Hematopoietic multipotent progenitor cell treated with erythropoietin and hydrocortisone succinate and interleukin-3 and kit ligand, for 17 days (in vitro differentiated cells): ENCODE data around the gene CMSS1.

Experiments used
- DNase-seq: peaks from one replicate; pipeline ENCODE4 v3.0.0-alpha.2; 2015; ENCODE audit warnings: low spot score

The CMSS1 gene

DNA sequence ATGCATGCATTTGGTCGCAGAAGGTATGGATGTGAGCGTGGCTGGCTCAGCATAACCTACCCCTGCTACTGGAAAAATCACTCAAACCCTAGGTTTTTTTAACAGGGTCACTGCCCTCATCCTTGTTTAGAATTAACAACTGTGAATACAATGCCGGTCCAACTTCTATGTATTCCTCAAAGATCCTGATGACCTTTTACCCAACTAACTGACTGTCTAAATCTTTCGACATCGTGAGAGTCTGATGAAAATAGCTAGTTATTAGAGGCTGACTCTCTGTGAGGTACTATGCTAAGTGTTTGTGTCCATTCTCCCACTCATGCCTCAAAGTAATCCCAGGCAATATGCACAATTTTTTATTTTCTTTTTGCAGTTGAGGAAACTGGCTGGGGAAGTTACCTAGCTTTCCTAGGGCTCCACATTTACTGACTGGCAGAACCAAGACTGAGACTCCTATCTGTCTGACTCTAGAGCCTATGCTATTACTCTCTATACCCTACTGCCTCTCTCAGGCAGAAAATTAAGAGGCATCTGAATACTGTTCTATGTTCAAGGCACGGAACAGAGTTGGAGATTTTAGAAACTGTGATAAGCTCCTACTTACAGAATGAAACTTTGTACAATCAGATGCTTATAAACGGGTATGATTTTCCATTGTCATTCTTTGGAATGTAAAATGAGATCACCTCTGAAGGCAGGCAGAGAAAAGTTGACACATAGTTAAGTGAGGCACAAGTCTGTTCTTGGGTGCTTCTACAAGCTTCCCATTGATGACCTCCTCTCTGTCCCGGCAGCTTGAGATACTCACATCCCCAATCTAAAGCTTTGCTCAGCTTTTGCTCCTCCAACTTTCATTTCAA lies 240.3 kb downstream of the CMSS1 start:
- no peak for DNase-seq

DNA sequence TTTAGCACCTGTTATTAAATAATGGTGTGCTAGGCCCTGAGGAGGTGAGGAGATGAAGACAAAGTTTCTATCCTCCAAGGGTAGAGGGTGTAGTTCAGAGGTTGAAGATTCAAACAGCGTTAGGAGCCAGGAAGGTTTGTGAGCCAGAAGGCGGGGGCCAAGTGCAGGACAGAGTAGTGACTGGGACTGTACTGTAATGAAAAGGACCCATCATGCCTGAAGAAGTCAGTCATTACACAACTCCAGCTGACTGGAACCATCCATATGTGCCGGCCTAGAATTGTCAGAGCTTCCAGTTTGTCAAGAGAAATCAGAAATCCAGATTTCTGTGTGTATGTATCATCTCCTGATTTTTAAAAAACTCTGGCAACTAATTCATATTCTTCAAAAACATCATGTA lies 241.8 kb downstream of the CMSS1 start:
- no peak for DNase-seq

DNA sequence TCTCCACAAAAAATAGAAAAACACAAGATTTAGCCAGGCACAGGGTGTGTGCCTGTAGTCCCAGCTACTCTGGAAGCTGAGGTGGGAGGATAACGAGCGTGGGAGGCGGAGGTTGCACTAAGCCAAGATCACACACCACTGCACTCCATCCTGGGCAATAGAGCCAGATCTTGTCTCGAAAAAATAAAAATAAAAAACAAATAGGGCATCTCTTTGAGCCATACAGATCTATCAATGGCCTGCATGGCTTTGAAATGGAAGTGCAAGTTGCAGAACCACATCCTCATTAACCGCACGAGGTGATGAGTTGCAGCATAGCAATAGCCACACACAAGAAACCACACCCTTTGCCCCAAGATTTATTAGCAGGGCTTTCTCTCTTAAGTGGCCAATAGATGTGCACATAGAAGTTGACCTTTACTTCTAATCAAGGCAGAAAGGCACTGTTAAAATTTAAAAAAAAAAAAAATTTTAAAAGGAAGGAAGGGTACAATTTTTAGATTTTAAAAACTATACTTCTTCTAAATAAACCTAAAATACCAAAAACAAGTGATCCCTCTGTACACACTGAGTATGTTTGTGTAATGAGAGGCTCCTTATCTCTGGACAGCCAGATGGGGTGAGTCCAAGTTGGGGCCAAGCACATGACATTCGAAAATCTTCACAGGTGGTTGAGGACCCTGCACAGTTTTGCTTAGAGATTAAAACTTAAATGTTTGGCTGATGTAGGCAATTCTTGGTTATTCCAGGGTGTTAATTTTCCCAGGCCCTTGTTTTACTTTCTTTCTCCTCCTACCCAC lies 243.2 kb downstream of the CMSS1 start:
- peak; percentile 66 for DNase-seq

DNA sequence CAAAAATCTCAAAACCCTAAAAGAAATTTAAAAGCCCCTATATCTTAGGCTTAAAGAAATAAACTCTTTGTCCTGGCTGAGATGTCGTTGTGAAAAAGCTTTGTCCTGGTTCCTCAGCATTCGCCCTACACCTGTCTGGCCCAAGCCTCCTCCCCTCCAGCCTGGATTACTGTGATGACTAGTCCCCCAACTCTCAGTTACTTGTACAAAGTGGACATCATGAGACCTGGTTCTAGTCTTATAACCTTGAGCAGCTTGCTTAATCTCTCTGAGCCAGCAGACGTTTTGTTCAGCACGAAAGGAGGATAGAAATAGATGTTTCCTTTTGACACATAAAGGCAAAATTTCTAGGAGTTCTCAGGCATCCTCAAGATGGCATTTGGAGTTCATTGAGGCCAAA lies 245.0 kb downstream of the CMSS1 start:
- DNase-seq: no peak

DNA sequence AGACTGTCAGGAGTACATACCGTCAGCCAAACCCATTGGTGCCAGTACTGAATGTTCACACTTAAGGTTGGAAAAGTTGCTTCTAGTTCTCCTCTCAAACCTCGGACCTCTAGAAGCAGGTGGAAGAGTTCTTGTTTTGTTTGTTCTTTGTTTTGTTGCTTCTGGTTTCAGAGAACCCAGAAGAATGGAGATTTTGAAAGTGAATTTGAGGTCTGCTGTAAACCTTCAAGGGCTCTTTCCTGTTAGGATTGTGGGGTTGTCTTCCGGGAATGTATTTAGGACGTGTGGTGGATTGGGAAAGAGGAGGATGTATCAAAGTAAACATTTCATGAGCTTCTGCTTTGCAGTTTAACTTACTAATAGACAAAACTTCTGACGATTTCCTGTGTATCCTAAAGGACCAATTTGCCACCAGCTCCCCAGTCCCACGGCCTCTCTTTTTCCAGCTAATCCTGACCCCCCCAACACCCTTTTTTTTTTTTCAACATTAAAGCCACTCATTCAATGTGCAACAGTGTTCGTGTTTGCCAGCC lies 246.3 kb downstream of the CMSS1 start:
- no peak for DNase-seq

DNA sequence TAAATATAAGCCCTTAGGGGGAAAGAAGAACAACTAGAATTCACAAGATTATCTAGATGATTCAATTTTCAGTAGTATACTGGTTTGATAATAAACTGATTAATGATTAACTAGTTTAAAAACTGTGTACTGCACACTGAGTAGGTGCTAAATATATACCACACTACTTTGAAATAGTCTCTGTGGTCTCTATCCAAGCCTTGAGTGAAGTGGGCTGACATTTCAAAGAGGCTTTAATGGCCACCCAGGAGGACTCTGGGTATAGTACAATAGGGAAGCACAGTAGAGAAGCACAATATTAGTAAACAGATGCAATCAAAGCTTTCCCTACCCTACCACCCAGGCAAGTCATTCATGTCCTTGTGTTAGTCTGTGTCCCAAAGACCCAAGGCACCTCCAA lies 249.9 kb downstream of the CMSS1 start:
- DNase-seq: no peak

DNA sequence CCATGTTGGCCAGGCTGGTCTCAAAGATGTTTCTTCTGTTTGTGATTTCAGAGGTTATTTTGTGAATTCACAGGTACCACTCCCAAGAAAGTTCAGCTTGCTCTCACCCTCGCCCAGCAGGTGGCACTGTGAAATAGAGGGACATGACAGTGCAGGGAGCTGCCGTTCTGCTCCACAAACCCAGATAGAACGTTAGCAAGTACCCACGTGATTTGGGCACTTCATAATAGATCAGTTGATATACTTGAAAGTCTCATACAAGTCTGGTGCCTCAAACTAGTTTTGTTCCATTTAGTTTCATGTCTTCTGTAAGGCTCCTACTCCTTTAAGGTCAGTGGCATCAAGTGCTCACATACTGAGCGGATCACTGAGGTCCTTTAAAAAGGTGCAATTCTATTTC lies 251.2 kb downstream of the CMSS1 start:
- DNase-seq: peak; percentile 80

DNA sequence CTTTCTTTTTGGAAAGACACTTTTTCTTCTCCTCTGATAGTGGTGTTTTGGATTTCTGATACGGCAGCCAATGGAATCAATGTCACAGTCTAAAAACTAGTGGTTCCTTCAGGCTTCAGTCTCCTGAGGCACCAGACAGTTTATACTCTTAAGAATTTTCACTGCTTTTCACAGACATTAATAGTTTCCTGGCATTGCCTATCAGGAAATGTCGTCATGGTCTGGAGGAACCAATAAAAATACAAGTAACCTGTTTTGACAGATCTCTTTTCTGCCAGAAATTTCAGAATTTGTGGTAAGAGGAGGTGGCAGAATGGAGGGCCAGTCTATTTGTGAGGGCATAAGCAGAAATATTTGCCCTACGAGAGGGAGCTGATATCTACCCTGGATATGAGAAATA lies 251.8 kb downstream of the CMSS1 start:
- DNase-seq: no peak

DNA sequence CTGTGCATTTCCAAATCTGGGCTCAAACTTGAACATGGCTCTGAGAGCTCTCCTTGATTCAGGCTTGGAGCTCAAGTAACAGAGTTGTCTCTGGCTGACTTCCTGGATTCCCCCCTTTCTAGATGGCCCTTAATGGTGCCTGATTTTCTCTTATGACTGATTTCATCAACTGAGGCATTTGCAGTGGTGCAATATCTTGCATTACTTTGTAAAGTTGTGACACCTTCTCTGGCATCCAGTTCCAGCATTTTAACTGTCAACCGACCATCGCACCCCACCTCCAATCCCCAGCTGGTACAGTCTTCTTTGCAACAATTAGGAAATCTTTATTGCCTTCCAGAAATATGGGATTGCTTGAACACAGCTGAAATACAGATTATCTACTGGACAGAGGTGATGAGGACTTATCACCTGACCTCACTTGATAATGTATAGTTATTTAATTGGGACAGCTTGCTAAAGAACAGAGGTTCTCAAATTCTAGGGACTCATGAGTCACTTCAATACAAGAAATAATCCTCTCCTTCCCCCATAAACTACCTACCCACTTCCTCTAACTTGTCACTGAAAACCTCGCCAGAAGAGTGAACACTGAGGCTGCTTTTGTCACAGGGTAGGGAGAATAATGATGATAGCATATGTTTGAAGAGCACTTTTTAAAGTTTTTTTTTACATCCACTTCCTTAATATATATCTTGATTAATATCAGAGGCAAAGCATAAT lies 254.8 kb downstream of the CMSS1 start:
- no peak for DNase-seq

DNA sequence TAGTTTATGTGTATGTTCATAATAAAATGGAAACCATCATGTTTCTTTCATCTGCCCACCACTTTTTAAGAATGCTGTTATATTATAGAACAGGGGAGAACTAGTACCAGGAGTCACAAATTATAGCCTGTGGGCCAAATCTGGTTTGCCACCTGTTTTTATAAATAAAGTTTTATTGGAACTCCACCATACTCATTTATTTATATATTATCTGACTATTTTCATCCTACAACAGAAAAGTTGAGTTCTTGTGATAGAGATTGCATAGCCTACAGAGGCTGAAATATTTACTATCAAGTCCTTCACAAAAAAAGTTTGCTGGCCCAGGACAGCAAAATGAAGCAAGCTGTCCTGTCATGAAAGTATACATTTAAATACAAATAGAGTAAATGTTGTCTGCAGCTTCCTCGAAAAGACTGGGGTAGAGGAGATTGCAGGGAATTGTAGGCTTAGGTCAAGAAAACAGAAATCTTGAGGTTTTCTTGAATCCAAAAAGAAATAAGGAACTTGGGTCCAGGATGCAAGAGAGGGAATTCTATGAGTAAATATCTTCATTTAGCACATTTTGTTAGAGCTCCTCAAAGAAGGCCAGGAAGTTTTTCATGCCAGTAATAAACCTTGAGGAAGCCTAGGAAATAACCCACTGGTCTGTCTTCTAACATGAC lies 255.5 kb downstream of the CMSS1 start:
- no peak for DNase-seq

DNA sequence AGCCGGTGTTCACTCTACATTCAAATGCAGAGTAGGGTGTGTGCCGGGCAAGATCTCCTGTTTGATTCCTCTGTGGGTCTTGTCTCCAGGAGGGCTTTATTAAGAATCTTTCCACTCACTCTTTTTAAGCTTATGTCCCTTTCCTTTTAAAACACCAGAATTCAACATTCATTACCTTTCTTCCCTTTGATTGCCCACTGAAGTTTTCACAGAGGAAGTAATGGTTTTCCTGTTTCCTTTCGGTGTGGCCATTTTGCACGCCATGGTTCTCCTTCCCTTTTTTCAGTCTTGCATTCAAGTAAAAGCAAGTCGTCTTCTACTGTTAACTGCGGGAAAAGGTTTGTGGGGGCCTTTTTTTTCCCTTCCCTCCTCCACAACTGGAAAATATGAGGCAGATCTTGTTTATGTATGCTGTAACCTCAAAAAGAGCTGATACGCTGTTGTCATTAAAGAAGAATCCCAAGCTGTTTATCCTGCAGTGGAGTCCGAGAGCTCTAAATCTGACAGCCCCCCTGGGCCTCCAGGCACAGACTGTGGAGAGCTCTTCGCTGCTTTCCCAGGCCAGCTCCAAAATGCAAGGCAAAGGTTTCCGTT lies 256.1 kb downstream of the CMSS1 start:
- DNase-seq: no peak

DNA sequence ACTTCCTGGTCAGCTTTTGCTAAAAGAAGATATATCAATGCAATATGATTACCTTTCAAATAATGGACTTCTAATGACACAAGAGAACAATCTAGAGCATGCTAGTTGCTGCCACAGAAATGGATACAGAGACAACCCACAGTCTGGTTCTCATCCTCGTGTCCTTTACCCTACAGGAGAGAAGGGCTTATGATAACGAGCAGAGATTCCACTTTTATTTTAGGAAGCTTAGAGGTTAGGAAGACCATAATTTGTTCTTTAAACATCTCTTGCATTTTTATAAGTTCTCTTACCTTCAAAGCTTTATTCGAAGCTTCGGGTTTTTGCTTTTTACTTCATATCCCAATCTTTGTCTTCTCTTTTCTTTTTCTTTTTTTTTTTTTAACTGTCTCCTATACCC lies 257.5 kb downstream of the CMSS1 start:
- DNase-seq: no peak

DNA sequence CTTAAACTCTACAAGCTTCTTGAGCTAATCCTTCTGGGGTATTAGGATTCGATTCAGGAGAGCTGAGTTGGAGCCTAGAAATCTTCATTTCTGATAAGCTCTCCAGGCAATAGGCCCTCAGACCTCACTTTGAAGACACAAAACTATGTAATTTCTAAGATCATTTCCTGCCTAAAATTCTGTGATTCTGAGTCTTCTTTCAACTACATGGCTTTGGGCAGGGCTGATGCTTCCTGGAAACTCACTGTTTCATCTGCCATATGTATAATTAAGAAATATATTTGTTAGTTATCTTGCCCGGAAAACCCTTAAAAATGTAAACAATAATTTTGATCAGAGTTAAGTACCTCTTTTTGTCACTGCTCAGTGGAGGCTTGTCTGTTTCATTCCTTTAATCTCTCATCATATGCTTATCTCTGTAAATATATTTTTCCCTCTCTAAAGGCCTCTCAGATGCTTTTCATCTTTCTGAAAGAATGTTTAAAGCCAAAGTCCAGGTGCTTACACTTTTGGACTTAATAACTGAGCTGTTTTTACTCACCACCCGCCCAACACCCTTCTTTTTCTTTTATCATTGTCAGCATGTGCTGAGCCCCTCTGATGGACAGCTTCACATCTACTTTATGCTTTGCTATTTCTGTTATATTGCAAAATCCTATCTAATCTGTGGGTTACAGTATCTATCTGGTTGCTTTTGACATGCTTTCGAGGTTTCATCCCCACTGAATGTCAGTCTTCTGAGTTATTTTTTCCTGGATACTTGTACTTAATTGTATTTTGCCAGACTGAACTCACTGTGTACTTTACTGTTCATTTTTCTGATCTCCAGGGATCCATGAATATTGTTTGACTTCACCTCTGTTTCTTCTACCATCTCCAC lies 258.4 kb downstream of the CMSS1 start:
- DNase-seq: no peak

DNA sequence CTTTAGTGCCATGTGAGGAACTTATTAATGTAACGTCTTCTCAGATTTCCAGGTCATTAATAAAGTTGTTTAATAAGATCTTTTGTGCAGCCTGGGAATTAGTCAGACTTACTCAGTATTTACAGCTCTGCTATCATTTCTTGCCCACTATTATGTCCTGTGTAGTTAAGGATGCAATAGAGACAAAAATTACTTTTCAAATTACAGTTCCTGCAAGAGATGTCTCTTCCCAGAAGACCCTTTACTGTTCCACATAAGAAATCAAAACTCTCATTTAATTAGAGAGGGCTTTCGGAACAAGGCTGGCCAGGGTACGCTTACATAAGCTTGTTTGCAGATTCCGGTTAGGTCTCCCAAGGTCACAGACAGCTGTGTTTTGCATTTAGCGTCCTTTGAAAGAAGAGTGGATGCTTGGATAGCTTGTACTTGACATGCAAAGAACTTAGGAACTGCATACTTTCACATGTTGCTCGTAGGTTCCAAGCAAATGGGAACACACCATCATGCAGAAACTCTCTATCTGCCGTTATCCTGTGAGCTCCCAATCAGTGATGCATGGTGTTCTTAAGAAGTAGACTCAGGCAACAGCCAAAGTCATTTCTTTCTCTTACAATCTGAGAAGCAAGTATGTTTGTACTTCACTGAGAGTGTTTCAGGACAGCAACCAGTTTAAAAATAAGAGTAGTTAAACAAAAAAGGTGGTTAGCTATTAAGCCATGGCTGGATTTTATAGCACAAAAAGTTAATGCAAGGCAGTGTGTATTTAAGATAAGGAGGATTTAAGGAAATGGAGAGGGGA lies 259.3 kb downstream of the CMSS1 start:
- DNase-seq: no peak

DNA sequence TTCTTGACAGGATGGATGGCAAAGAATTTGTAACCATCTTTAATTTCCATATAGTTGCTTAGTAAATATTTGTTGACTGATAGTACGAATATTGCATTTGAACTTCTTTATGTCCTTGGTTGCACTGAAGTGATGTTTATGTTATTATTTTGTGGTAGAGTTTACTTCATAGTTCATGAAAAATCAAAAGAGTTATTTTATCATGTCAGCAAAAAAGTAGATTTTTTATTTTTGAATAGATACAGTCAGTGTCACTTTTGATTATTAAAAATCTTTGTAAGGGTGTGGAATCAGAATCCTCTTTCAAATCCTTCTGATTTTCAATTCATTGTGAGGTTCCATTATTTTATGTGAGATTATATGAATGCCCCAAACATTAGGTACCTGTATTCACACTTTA lies 261.7 kb downstream of the CMSS1 start:
- DNase-seq: no peak

DNA sequence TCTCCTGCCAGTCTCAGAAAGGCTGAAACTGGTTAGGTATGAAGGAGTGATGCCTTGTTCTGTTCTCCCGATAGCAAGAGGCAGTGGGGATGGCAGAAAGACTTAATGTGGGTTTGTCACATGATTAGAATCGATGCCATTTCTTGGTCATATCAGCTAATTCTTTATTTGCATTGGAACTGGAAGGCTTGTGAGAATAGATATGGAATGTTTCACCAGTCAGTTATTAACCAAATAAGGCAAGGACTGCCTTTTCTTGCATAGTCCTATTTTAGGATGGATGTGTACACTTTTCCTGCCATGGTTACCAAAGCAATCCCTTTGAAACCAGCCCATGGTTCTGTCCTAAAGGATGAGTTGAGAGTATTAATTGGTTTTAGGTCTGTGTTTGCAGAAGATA lies 262.9 kb downstream of the CMSS1 start:
- DNase-seq: no peak

DNA sequence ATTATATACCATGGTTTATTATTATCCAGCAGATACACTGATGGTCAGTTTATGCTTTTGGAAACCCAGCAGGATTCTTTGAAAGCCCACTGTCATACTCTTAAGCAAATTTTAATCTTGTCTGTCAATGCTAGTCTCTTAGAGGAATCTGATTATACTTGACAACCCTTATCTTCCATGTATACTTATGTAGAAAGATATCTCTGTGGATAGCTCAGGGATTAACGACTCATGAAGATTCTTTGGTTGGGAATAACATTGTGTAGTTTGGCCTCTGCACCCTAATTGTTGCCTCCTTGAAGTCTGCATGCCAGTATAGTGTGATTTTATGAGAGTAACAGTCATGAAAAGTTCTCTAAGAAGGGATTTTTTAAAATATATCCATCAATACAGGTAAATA lies 263.6 kb downstream of the CMSS1 start:
- no peak for DNase-seq

DNA sequence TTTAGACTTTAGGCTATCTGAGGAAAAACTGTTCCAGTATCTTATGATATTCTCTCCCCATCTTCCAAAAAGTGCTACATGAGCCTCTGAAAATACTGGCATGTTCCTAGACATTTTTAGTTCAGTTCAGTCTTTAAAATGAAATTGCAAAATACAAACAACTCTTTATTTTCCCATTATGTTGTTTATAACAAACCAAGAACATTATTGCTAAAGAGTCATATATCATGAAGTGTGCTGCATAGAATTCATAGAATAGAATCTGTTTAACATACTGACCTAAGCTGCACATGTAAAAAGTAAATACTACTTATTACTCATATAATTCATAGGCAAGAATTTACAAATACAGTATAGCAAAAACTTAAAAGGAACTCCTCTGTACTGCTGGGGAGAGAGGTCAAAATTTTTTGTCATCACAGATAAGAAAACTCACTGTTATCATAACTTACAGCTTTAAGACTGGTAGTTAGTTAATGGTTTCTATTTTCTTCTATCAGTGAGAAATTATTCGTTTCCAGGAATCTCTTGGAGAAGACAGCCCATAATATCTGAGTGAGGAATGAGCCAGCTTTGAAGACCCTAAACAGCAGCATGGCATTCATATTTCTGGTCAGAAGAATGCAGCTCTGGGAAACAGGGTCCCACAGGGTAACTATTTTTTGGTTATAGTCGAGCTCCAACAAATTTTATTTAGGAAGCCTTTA lies 264.5 kb downstream of the CMSS1 start:
- DNase-seq: no peak

DNA sequence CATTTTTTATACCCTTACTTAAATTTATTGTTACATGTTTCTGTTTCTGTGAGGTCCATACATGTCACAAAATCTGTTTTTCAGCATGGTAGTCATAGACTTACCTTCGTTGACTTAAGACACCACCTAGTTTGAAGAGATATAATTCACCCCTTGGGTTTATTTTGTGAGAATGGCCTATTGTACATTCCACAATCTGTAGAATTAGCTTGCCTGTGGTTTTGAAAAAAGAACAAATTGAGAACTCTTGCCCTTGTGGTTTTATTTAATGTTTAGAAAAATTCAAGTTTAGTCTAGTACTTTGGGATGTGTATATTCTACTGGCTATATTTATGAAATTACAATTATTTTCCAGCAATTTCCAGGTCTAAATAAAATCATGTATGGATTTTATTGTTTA lies 265.1 kb downstream of the CMSS1 start:
- no peak for DNase-seq
